GM23338 (cell line): Measurements from ENCODE around the gene ABCD3.

ENCODE experiments used
- CREB1 ChIP-seq: fragments of 250-450 bp; sonication (Bioruptor Pico); IDR thresholded peaks from 2 replicates; pipeline ENCODE4 v1.5.0; 2020; ENCODE audit warnings: low read depth, mild to moderate bottlenecking, moderate library complexity
- EZH2 ChIP-seq: fragments of 200-600 bp; sonication (generic); IDR thresholded peaks from one replicate; pipeline ENCODE4 v1.8.0; 2017; ENCODE audit warnings: antibody characterized with exemption, mild to moderate bottlenecking, low read depth; ENCODE audit not compliant: unreplicated experiment
- EZH2phosphoT487 ChIP-seq: fragments of 200-600 bp; sonication (generic); IDR thresholded peaks from one replicate; pipeline ENCODE4 v1.8.1; 2018; ENCODE audit warnings: antibody characterized with exemption; ENCODE audit not compliant: unreplicated experiment
- JUNB ChIP-seq: IDR thresholded peaks from one replicate; pipeline ENCODE4 v1.6.1; 2016; ENCODE audit warnings: antibody characterized with exemption; ENCODE audit not compliant: unreplicated experiment
- POLR2AphosphoS5 ChIP-seq: IDR thresholded peaks from 2 replicates; pipeline ENCODE4 v1.6.1; 2016; ENCODE audit warnings: antibody characterized with exemption, low read depth
- REST ChIP-seq: IDR thresholded peaks from one replicate; pipeline ENCODE4 v1.6.1; 2018; ENCODE audit warnings: antibody characterized with exemption; ENCODE audit not compliant: unreplicated experiment
- ZNF114 ChIP-seq: fragments of 250-450 bp; sonication (Bioruptor Pico); IDR thresholded peaks from 2 replicates; pipeline ENCODE4 v1.5.0; 2020; ENCODE audit warnings: mild to moderate bottlenecking, moderate library complexity
- TF ChIP-seq, protein P1 (sequence below), 2 experiments: fragments of 200-600 bp in 1 of 2; sonication (generic) in 1 of 2; conservative IDR thresholded peaks; 2 replicates each; pipeline versions ENCODE4 v1.5.1 to v1.6.1; 2016 to 2017; ENCODE audit warnings: antibody characterized with exemption in 2 of 2, low read depth in 2 of 2, mild to moderate bottlenecking in 2 of 2, moderate library complexity in 1 of 2
- TF ChIP-seq, protein P2 (sequence below): IDR thresholded peaks from 2 replicates; pipeline ENCODE4 v1.6.1; 2016; ENCODE audit warnings: antibody characterized with exemption

GRCh38 chr1:94541246-94542087 is 123.3 kb downstream of the ABCD3 start, which contains the start of gene F3:
- TF ChIP-seq EZH2, result no peak
- peak; percentile 90 for TF ChIP-seq POLR2AphosphoS5
- TF ChIP-seq REST, result no peak
- TF ChIP-seq, protein P1, sequence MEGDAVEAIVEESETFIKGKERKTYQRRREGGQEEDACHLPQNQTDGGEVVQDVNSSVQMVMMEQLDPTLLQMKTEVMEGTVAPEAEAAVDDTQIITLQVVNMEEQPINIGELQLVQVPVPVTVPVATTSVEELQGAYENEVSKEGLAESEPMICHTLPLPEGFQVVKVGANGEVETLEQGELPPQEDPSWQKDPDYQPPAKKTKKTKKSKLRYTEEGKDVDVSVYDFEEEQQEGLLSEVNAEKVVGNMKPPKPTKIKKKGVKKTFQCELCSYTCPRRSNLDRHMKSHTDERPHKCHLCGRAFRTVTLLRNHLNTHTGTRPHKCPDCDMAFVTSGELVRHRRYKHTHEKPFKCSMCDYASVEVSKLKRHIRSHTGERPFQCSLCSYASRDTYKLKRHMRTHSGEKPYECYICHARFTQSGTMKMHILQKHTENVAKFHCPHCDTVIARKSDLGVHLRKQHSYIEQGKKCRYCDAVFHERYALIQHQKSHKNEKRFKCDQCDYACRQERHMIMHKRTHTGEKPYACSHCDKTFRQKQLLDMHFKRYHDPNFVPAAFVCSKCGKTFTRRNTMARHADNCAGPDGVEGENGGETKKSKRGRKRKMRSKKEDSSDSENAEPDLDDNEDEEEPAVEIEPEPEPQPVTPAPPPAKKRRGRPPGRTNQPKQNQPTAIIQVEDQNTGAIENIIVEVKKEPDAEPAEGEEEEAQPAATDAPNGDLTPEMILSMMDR (conservative IDR thresholded peaks at IDR 0.05; ENCODE audit: low read depth in 2 of 2), result no peak
- TF ChIP-seq EZH2phosphoT487, result no peak
- no peak for TF ChIP-seq CREB1 (CRISPR knock-in tag)
- TF ChIP-seq, protein P2, sequence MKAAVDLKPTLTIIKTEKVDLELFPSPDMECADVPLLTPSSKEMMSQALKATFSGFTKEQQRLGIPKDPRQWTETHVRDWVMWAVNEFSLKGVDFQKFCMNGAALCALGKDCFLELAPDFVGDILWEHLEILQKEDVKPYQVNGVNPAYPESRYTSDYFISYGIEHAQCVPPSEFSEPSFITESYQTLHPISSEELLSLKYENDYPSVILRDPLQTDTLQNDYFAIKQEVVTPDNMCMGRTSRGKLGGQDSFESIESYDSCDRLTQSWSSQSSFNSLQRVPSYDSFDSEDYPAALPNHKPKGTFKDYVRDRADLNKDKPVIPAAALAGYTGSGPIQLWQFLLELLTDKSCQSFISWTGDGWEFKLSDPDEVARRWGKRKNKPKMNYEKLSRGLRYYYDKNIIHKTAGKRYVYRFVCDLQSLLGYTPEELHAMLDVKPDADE, result no peak
- no peak for TF ChIP-seq ZNF114 (CRISPR knock-in tag)
- TF ChIP-seq JUNB, result no peak
